Left ventricle myocardium inferior (tissue), 1 donor: Measurements from ENCODE around the gene NBAS. TPM values are rescaled to one million over a fixed set of nuclear protein-coding genes. Genes with fewer than 3 reads are reported as not detected.

ENCODE experiments used
- DNase-seq: peaks from one replicate; pipeline ENCODE4 v3.0.0-alpha.2; 2020
- H3K27ac ChIP-seq: fragments of 200-600 bp; replicated peaks from 2 replicates; pipeline ENCODE4 v1.8.0; 2021
- H3K27me3 ChIP-seq: fragments of 200-600 bp; 2 replicates; pipeline ENCODE4 v1.8.0; 2021; ENCODE audit warnings: low read depth
- H3K36me3 ChIP-seq: fragments of 200-600 bp; 2 replicates; pipeline ENCODE4 v1.8.0; 2021
- H3K4me1 ChIP-seq: fragments of 200-600 bp; 2 replicates; pipeline ENCODE4 v1.8.0; 2021
- H3K4me3 ChIP-seq: fragments of 200-600 bp; 2 replicates; pipeline ENCODE4 v1.8.0; 2021; ENCODE audit warnings: mild to moderate bottlenecking, moderate library complexity
- H3K9me3 ChIP-seq: fragments of 200-600 bp; replicated peaks from 2 replicates; pipeline ENCODE4 v1.8.0; 2021
- intact Hi-C: fragments of 100-400 bp; cut with micrococcal nuclease; formaldehyde crosslinking; loops from one replicate; pipeline ENCODE4 v1.11.0; 2022
- total RNA-seq: library from RNA; stranded (reverse); fragmentation: NEBNext Ultra II Directional; extraction: Animal tissue kit (Norgen Biotek cat#: 25700); gene quantifications from one replicate; pipeline ENCODE4 v1.2.1, GENCODE V29; 2021
- TF ChIP-seq, protein P1 (sequence below): fragments of 200-600 bp; IDR thresholded peaks from 2 replicates; pipeline ENCODE4 v1.8.0; 2021; ENCODE audit warnings: antibody characterized with exemption, mild to moderate bottlenecking, borderline replicate concordance
- donor health status: DM: no; HTN: yes; CAD: no; lungs with severe emphysema.

NBAS gene
- total RNA-seq, 1 donor from 2014 or later: 50.6 TPM

DNA sequence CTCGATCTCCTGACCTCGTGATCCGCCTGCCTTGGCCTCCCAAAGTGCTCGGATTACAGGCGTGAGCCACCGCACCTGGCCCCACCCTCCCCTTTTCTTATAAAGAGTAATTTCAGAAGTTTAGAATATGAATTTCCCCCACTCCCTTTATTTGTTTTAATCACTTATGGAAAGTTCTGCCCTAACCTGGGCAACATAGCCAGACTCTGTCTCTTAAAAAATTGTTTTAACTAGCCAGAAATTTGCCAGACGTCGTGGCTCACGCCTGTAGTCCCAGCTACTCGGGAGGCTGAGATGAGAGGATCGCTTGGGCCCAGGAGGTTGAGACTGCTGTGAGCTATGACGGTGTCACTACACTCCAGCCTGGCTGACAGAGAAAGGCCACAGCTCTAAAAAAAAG, 7.7 kb upstream of the NBAS start:
- no peaks in the 10 kb centered on the region for H3K27me3 ChIP-seq
- no peak overlapping the region for H3K27ac ChIP-seq
- H3K9me3 ChIP-seq: no peaks in the 10 kb centered on the region
- H3K4me3 ChIP-seq: no peak overlapping the region
- H3K4me1 ChIP-seq: no peaks in the 10 kb centered on the region
- DNase-seq: no peak
- TF ChIP-seq, protein P1, sequence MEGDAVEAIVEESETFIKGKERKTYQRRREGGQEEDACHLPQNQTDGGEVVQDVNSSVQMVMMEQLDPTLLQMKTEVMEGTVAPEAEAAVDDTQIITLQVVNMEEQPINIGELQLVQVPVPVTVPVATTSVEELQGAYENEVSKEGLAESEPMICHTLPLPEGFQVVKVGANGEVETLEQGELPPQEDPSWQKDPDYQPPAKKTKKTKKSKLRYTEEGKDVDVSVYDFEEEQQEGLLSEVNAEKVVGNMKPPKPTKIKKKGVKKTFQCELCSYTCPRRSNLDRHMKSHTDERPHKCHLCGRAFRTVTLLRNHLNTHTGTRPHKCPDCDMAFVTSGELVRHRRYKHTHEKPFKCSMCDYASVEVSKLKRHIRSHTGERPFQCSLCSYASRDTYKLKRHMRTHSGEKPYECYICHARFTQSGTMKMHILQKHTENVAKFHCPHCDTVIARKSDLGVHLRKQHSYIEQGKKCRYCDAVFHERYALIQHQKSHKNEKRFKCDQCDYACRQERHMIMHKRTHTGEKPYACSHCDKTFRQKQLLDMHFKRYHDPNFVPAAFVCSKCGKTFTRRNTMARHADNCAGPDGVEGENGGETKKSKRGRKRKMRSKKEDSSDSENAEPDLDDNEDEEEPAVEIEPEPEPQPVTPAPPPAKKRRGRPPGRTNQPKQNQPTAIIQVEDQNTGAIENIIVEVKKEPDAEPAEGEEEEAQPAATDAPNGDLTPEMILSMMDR: no peak
- intact Hi-C loops: no loop called here
- H3K36me3 ChIP-seq: no peaks in the 10 kb centered on the region

DNA sequence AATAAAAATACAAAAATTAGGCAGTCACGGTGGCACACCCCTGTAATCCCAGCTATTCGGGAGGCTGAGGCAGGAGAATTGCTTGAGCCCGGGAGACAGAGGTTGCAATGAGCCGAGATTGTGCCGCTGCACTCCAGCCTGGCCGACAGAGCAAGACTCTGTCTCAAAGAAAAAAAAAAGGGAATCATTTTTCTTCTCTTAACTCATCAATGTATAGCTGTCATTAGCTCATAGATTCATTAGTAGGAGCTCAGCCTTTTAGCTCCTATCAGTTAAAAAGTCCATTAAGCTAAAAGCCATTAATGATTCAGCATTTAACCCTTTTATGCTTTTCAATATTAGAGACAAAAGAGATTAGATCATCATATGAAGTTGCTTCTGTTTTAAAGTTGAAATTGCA, 5.8 kb upstream of the NBAS start:
- Histone ChIP-seq H3K9me3 (no peaks in the 10 kb centered on the region), H3K27me3 (no peaks in the 10 kb centered on the region), H3K4me1 (peaks cover 4% of the 10 kb centered on the region), H3K4me3 (no peak overlapping the region), H3K27ac (no peak overlapping the region), H3K36me3 (no peaks in the 10 kb centered on the region)
- intact Hi-C loops: no loop called here
- TF ChIP-seq, protein P1: no peak
- no peak for DNase-seq

DNA sequence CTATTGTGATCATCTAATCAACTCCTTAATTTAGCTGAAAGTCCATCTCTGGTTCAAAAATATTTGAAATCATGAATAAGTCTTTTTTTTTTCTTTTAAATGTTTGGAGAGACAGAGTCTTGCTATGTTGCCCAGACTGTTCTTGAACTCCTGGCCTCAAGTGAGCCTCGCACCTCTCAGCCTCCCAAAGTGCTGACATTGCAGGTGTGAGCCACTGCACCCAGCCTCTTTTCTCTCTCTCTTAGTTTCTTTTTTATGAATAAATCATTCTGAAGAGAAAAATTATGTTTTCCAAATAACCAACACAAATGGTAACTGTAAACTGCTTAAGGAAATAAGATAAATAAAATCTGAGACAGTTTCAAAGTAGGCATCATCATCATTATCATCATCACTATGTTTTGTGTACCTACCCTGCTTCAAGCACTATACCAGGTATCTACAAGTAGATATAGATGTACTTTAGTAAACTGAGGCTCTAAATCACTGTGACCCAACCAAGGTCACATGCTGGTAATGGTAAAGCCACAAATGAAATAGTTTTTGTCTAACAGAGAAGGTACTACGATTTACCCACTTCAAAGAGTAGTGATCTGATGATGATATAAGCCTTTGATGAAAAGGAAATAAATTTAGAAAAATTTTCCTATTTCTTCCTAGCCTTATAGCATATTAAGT, 5.0 kb upstream of the NBAS start:
- TF ChIP-seq, protein P1: no peak

DNA sequence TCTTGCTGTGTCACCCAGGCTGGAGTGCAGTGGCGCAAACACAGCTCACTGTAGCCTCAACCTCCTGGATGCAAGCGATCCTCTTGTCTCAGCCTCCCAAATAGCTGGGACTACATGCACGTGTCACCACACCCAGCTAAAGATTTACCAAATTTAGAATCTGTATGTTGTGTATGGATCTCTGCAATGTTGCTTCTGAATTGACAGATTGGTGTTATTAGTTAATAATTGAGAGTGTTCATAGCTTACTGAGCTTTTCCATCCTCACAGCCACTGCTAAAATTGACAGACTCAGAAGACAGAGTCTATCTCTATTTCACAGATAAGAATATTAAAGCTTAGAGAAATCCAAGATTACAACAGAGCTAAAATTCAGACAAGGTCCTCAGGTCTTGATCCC, 4.3 kb upstream of the NBAS start:
- H3K9me3 ChIP-seq: no peaks in the 10 kb centered on the region
- H3K27ac ChIP-seq: no peak overlapping the region
- no peak for DNase-seq
- H3K4me1 ChIP-seq: peaks cover 16% of the 10 kb centered on the region
- H3K36me3 ChIP-seq: no peaks in the 10 kb centered on the region
- intact Hi-C loops: no loop called here
- no peak overlapping the region for H3K4me3 ChIP-seq
- H3K27me3 ChIP-seq: no peaks in the 10 kb centered on the region
- TF ChIP-seq, protein P1: no peak

More for the DNA sequence above, 5.0 kb upstream of the NBAS start:
- H3K4me3 ChIP-seq: no peak overlapping the region
- H3K36me3 ChIP-seq: no peaks in the 10 kb centered on the region
- no peaks in the 10 kb centered on the region for H3K9me3 ChIP-seq
- no peak for DNase-seq
- peaks cover 9% of the 10 kb centered on the region for H3K4me1 ChIP-seq
- H3K27ac ChIP-seq: no peak overlapping the region
- intact Hi-C loops: no loop called here
- no peaks in the 10 kb centered on the region for H3K27me3 ChIP-seq

DNA sequence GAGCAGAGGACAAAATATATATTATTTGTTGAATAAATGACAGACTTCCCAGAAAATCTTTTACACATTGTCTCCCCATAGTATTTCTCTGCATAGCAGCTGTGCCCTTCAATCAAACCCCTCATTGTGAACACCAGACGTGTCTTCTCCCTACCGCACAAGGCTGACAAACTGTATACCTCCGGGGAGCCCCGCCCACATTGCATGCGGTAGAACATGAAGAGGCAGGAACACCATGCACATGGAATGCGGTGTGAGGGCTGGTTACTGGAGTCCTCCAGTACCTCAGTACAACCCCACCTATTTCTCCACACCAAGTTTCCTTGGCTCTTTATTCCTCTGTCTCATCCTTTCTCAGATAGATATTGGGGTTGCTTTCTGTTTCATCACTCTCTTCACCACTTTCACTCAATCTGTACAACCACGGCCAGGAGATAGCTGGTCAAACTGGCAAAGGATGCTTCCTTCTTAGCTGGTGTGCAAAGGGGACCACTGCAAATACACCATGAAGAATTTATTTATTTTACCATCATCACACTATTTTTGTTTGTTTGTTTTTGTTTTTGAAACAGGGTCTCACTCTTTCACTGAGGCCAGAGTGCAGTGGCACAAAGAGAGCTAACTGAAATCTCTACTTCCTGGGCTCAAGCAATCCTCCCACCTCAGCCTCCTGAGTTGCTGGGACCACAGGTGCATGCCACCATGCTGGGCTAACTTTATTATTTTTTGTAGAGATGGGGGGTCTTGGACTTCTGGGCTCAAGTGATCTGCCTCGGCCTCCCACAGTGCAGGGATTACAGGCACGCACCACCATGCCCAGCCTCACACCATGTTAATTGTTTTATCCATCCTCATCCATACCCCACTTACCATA, 2.3 kb upstream of the NBAS start:
- Histone ChIP-seq H3K36me3 (no peaks in the 10 kb centered on the region), H3K9me3 (no peaks in the 10 kb centered on the region), H3K4me1 (peaks cover 35% of the 10 kb centered on the region), H3K27me3 (no peaks in the 10 kb centered on the region), H3K27ac (no peak overlapping the region), H3K4me3 (no peak overlapping the region)
- intact Hi-C loops: no loop called here
- no peak for DNase-seq
- TF ChIP-seq, protein P1: no peak
